Measurements from ENCODE around the gene CBX2. TPM values are rescaled to one million over a fixed set of nuclear protein-coding genes. Genes with fewer than 3 reads are reported as not detected.

The CBX2 gene
- total RNA-seq, 1 donor from 2014 or later, result 2.6 TPM

DNA sequence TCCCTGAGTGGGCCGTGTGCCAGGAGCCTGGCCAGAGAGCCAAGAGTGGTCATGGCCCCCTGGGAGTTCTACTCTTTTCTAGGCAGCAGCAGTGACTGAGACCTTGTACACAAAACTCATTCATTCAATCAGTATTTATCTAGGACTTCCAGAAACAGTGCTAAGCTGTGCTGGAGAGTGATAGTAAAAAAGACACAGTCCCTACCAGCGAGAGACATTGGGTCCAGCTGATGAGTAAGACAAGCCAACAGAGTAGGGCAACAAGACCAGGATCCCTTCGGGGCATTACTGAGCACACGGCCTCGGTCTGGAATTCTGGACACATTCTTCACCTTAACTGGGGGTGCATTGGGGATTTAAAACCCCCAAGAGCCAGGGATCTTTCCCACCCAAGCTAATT is 41.1 kb downstream of the CBX2 start:
- Histone ChIP-seq H3K36me3 (no peaks in the 10 kb centered on the region), H3K4me3 (no peak overlapping the region), H3K27ac (replicated peaks) (peak overlapping the region; percentile 76), H3K9me3 (replicated peaks) (no peaks in the 10 kb centered on the region), H3K4me1 (peaks cover 49% of the 10 kb centered on the region), H3K27me3 (ENCODE audit: low read depth) (peaks cover 48% of the 10 kb centered on the region)
- intact Hi-C loops (cut with micrococcal nuclease), result no loop called here
- TF ChIP-seq, protein P1, sequence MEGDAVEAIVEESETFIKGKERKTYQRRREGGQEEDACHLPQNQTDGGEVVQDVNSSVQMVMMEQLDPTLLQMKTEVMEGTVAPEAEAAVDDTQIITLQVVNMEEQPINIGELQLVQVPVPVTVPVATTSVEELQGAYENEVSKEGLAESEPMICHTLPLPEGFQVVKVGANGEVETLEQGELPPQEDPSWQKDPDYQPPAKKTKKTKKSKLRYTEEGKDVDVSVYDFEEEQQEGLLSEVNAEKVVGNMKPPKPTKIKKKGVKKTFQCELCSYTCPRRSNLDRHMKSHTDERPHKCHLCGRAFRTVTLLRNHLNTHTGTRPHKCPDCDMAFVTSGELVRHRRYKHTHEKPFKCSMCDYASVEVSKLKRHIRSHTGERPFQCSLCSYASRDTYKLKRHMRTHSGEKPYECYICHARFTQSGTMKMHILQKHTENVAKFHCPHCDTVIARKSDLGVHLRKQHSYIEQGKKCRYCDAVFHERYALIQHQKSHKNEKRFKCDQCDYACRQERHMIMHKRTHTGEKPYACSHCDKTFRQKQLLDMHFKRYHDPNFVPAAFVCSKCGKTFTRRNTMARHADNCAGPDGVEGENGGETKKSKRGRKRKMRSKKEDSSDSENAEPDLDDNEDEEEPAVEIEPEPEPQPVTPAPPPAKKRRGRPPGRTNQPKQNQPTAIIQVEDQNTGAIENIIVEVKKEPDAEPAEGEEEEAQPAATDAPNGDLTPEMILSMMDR (IDR thresholded peaks at IDR 0.05; ENCODE audit: borderline replicate concordance), result no peak
- no peak for DNase-seq

DNA sequence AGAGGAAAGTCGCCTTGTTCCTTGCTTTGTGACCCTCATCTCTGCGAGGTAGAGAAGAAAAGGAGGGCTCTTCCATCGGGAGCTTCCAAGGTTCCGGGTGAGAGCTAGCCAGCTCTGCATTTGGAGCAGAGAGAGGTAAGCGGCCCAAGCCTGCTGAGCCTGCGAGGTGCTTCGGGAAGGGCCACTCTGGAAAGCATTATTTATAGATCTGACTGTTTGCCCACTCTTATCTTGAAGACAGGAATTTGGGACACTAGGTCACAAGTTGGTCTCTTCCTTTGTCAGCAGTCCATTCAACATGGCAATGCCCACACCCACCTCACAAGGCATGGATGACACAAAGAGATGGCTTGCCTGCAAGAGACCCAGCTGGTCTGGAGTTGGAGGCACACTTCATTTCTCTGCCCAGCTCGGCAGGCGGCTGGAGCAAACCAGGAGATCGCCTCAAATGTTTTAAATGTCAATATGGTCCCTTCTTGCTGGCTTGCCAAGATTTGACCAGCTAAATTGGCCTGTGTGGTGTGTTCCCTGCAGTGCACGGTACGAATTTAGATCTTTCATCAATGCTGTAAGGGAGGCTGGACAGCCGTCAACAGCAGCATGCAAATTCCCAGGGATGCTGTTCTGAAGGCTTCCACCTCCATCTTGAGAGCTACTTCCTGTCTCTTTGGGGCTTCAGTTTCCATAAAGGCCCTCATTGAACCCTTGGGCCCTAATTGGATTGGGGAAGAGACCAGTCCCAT is 41.8 kb downstream of the CBX2 start:
- TF ChIP-seq, protein P1 (IDR thresholded peaks at IDR 0.05; ENCODE audit: borderline replicate concordance), result no peak
- Histone ChIP-seq H3K4me3 (no peak overlapping the region), H3K27me3 (ENCODE audit: low read depth) (peaks cover 44% of the 10 kb centered on the region), H3K36me3 (no peaks in the 10 kb centered on the region), H3K27ac (replicated peaks) (peak overlapping the region; percentile 76), H3K4me1 (peaks cover 43% of the 10 kb centered on the region), H3K9me3 (replicated peaks) (no peaks in the 10 kb centered on the region)
- no peak for DNase-seq
- intact Hi-C loops (cut with micrococcal nuclease), result no loop called here

DNA sequence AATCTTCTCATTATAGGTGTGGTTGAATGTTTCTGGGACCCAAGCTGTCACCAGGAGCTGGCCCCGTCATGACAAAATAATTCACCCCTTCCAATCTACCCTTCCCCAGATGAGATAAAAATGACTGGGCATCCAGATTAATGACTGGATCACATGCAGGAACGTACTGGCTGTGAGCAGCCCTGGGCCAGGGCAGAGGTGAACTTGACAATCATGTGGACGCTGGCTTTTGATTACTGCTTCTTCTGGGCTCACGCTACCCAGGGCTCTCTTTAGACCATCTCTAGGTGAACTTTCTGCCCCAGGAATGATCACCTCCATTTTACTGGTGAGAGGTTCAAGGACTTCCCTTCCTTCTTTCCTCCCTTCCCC is 43.0 kb downstream of the CBX2 start:
- Histone ChIP-seq H3K4me1 (peaks cover 34% of the 10 kb centered on the region), H3K36me3 (no peaks in the 10 kb centered on the region), H3K9me3 (replicated peaks) (no peaks in the 10 kb centered on the region), H3K27ac (replicated peaks) (peak overlapping the region; percentile 76), H3K27me3 (ENCODE audit: low read depth) (peaks cover 38% of the 10 kb centered on the region), H3K4me3 (no peak overlapping the region)
- DNase-seq, result no peak
- TF ChIP-seq, protein P1 (IDR thresholded peaks at IDR 0.05; ENCODE audit: borderline replicate concordance), result no peak
- intact Hi-C loops (cut with micrococcal nuclease), result no loop called here

DNA sequence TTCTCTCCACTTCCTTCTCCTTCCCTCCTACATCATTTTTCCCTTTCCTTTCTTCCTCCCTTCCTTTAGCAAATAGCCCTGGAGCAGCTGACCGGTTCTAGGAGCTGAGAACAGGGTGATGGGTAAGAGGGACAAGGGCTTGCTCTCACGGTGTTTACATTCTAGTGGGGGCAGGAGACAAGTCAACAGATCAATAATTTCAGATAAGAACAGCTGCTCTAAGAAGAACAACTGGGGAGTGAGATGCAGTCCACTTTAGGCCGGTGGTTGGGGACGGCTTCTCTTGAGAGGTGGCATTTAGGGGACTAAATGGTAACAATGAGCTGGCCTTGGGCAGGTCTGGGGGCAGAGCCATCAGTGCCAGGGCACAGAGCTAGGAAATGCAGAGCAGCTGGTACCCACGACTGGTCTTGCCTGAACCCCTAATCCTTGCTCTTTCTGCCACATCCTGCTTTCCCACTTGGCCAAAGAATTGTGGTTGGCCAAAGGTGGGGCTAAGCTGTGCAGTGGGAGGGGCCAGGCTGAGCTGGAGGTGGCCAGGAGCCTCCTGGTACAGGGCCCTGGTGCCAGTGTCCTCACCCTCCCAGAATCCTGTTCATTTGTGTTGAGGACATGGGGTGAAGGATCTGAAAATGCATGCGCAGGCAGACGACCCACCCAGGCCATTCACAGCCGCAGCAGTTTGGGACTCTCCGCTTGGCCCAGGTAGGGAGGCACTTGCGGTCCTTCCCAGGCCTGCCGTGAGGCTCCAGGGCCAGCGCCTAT is 43.6 kb downstream of the CBX2 start:
- Histone ChIP-seq H3K4me3 (no peak overlapping the region), H3K27me3 (ENCODE audit: low read depth) (peaks cover 32% of the 10 kb centered on the region), H3K4me1 (peaks cover 34% of the 10 kb centered on the region), H3K9me3 (replicated peaks) (no peaks in the 10 kb centered on the region), H3K36me3 (no peaks in the 10 kb centered on the region), H3K27ac (replicated peaks) (peak overlapping the region; percentile 76)
- TF ChIP-seq, protein P1 (IDR thresholded peaks at IDR 0.05; ENCODE audit: borderline replicate concordance), result no peak
- no peak for DNase-seq
- intact Hi-C loops (cut with micrococcal nuclease), result no loop called here

DNA sequence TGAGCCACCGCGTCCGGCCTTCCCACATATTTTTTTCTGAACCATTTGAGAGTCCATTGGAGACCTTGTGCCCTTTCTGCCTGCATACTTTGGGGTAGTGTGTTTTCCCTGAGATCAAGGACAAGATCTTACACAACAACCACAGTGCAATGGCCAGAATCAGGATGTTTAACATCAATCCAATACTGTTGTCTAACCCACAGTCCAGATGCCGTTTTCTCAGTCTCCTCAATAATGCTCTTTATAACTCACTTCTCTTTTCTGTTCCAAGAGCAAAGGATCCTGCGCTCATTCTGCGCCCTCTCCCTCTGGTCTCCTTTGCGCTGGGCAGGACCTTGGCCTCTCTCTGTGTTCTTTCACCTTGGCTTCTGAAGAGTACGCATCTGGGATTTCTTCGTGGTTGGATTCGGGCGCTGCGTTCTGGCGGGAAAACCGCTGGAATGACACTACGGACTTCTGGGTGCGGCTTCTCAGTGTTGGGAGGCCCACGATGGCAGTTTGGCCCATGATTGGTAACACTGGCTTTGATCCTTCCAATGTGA is 44.7 kb downstream of the CBX2 start:
- no peak for DNase-seq
- Histone ChIP-seq H3K9me3 (replicated peaks) (no peaks in the 10 kb centered on the region), H3K36me3 (no peaks in the 10 kb centered on the region), H3K27ac (replicated peaks) (no peak overlapping the region), H3K27me3 (ENCODE audit: low read depth) (peaks cover 21% of the 10 kb centered on the region), H3K4me3 (no peak overlapping the region), H3K4me1 (peaks cover 34% of the 10 kb centered on the region)
- intact Hi-C loops (cut with micrococcal nuclease), result no loop called here
- TF ChIP-seq, protein P1 (IDR thresholded peaks at IDR 0.05; ENCODE audit: borderline replicate concordance), result no peak

Measured in left ventricle myocardium inferior (tissue), 1 donor.